HL-60/S4 (cell line): ENCODE results near the gene POLR2C.

Experiments
- in situ Hi-C: fragments of 300-500 bp; cut with MboI; formaldehyde crosslinking; loops from 2 replicates; pipeline ENCODE4 v1.14.3; 2022; ENCODE audit warnings: low sequenced_read_pairs

Gene POLR2C

DNA sequence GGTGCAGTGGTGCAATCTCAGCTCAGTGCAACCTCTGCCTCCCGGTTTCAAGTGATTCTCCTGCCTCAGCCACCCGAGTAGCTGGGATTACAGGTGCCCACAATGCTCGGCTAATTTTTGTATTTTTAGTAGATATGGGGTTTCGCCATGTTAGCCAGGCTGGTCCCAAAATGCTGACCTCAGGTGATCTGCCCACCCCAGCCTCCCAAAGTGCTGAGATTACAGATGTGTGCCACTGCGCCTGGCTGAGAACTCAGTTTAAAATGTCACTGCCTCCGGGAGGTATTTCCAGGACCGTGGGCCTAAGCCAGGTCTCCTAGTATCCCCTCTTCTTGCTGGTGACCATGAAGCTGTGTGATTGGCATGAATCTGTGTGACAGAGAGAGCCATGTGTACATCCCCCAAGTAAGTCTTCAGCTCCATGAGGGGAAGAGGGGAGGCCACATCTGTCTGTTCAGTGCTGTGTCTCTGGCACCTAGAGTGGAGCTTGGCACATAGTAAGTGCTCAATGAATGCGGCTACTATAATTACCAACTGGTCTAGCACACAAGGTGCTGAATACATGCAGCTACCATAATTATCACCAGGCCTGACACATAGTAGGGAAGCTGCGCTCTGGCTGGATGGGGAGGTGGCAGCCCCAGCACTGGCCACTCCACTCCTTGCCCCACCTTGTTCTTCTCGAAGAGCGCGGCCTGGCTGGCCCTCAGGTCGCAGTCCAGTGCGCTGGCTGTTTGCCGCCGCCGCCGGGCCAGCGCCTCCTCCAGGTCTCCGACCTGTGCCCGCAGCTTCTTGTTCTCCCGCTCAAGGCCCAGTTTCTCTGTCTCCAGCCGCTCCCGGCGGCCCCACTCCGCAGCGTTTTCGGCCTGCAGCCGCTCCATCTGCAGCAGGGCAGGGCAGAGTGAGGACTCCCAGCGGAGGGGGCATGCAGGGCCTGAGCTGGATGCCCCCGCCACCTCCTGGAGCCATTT lies 55.2 kb downstream of the POLR2C start:
- in situ Hi-C loops = loop anchor here (10.0 kb wide), 1 partner anchor 213 kb away; no protein-coding TSS in a partner anchor

DNA sequence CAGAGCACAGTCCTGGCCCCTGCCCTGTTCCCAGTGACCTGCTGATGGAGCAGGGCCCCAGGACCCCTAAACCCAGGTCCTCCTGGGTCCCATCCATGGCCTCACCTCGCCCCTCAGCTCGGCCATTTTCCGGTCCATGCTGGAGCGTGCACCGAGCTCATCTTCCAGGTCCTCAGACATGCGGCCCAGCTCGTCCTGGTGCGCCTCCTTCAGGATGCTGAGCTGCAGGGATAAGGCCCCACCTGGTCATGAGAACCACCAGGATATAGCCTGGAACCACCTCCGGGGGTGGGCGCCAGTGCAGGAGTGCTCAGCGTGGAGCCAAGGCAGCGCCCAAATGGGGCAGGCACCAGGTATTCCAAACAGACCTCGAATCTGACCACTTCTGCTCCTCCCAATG lies 56.0 kb downstream of the POLR2C start:
- in situ Hi-C loops = loop anchor here (10.0 kb wide), 1 partner anchor 214 kb away; no protein-coding TSS in a partner anchor

DNA sequence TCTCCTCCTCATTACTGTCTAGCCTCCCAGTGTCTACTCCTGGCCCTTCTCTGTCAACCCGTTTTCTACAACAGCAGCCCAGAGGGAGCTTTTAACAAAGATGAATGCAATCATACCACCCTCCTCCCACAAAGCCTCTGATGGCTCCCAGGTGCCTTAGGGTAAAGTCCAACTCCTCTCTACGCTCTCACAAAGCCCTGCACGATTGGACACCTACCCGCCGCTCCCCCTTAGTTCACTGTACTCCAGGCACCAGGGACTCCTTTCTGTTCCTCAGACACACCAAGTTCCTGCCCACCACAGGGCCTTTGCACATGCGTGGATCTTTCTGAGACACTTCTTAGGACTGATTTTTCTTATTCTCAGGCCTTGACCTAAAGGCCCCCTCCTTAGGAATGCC lies 56.4 kb downstream of the POLR2C start:
- in situ Hi-C loops = loop anchor here (10.0 kb wide), 1 partner anchor 214 kb away; no protein-coding TSS in a partner anchor

DNA sequence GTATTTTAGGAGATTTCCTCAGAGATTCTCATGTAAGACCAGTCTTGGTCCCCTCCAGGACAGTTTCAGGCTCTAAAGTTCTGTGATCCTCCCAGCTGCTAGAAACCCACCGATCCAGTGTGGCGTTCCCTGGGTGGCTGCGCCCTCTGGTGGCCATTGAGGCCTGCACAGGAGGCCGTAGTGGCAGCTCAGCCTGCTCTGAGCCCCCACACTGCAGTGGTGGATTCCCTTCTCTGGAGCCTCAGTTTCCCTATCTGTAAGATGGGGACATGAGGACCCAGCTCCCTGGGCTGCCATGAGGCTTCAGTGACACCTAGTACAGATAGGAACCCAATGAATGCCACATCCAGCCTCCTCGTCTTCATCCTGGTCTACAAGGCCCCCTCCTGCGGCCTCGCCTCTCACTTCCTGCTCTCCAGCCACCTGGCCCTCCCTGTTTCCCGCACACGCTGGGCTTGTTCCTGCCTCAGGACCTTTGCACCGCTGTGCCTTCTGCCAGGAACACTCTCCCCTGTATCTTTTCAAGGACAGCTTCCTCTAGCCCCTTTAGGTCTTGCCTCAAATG lies 57.4 kb downstream of the POLR2C start:
- in situ Hi-C loops = loop anchor here (10.0 kb wide), 1 partner anchor 215 kb away; no protein-coding TSS in a partner anchor
